ENCODE results near the gene STK10.

Gene STK10

GRCh38 chr5:172004824-172005237, 183.2 kb downstream of the STK10 start:
- DNase-seq, result no peak

GRCh38 chr5:172003746-172004145, 184.3 kb downstream of the STK10 start:
- DNase-seq, result no peak

GRCh38 chr5:172002840-172003512, 185.0 kb downstream of the STK10 start:
- no peak for DNase-seq

- DNase-seq, result no peak
These were observed 185.7 kb downstream of the STK10 start for GRCh38 chr5:172002310-172002709.

- no peak for DNase-seq
These were observed 188.1 kb downstream of the STK10 start for GRCh38 chr5:171999877-172000276.

GRCh38 chr5:171999100-171999499, 188.9 kb downstream of the STK10 start:
- no peak for DNase-seq

GRCh38 chr5:171997011-171997410, 191.0 kb downstream of the STK10 start:
- DNase-seq, result no peak

- no peak for DNase-seq
These were observed 195.2 kb downstream of the STK10 start for GRCh38 chr5:171992813-171993212.

- no peak for DNase-seq
These were observed 195.7 kb downstream of the STK10 start for GRCh38 chr5:171992305-171992704.

Measured in GDM1 (cell line).